ENCODE results near the gene TSC2.
"Not testable (repeated sequence)": the region's sequence is repeated elsewhere in the genome, so short reads cannot be mapped to it uniquely, and the experiment has no call there.

TSC2 gene

DNA sequence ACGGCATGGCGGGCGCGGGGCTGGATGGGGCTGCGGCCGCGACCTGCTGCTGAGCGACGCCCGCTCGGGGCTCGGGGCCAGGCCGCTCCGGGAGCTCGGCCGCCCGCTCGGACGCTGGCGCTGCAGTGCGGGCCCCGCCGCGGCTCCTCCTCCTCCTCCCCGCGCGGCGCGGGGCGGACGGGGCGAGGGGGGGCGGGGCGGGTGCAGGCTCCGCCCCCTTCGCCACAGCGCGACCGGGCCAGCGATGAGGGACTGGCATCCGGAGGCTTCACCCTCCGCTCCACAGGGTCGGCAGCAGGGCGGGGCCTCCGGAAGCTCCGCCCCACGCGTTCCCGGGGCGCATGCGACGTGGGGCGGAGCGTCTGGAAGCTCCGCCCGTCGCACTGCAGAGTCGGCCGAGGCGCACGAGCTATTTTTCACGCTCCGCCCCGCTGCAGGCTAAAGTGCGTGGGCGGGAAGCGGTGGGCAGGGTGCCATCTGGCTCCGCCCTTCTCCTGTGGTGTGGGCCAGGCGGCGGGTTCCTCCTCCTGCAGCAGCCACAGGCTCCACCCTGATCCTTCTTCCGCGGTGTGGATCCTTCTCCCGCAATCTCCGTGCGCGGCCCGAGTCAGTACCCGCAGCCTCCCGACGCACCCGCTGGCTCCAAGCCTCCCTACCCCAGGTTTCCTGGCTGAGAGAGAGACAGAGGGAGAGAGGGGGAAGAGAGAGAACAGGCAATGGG, 88.1 kb downstream of the TSC2 start, which contains the start of gene PKD1:
TSS of gene PKD1 (minus strand) at position 129 of the 721 bp plus-strand sequence. CDS start 209 bp downstream, outside the sequence.
- H3K27ac ChIP-seq (ENCODE audit: low read depth, low read length); H3K79me2 ChIP-seq (ENCODE audit: control insufficient read depth, insufficient read depth, low read length, unreplicated experiment); H3K27me3 ChIP-seq (ENCODE audit: insufficient read depth, low read length); H3K4me1 ChIP-seq (ENCODE audit: control insufficient read depth, insufficient read depth, low read length, unreplicated experiment); H3K36me3 ChIP-seq (ENCODE audit: insufficient read depth, low read length): not testable (repeated sequence)
- Histone ChIP-seq H2AFZ (ENCODE audit: low read length, unreplicated experiment) (peak within 1 kb of the TSS; percentile 60), H3K4me3 (ENCODE audit: low read depth, low read length) (peak within 1 kb of the TSS; percentile 76)
